GM12878 (cell line): ENCODE data around the gene YWHAH. TPM values are rescaled to one million over a fixed set of nuclear protein-coding genes. Genes with fewer than 3 reads are reported as not detected.

Experiments used
- ATAC-seq: fragments of 200-7000 bp; cut with Tn5 transposase; 3 replicates; pipeline ENCODE4 v1.9.1; 2020; ENCODE audit warnings: mild to moderate bottlenecking, moderate library complexity
- BruUV-seq: library from RNA; stranded (reverse); fragments of 400-500 nt; replicated peaks from 2 replicates; lab custom pipeline; 2021; lab: Mats Ljungman, UMichigan
- CTCF ChIA-PET: fragments of 300-600 bp; sonication (Branson Sonifier 250); formaldehyde crosslinking; extraction: SDS; loops from one replicate; lab custom pipeline; 2021; ENCODE audit warnings: inconsistent platforms; lab: Yijun Ruan, JAX
- POLR2A ChIA-PET: fragments of 350-600 bp; formaldehyde crosslinking; extraction: SDS; loops from one replicate; lab custom pipeline; 2021; ENCODE audit warnings: inconsistent platforms; lab: Charles Lee
- RAD21 ChIA-PET: fragments of 300-600 bp; sonication (Branson Sonifier 250); formaldehyde crosslinking; loops from one replicate; lab custom pipeline; 2023; ENCODE audit warnings: antibody characterized with exemption; ENCODE audit not compliant: unreplicated experiment; lab: Charles Lee
- SMC1A ChIA-PET: fragments of 300-600 bp; sonication (Branson Sonifier 250); formaldehyde crosslinking; loops from one replicate; lab custom pipeline; 2023; ENCODE audit not compliant: unreplicated experiment, uncharacterized antibody; lab: Charles Lee
- DNase-seq: peaks from one replicate; pipeline ENCODE4 v3.0.0-alpha.2; 2011; ENCODE audit warnings: low read depth, low spot score
- FAIRE-seq: peaks from 3 replicates; lab custom pipeline; 2011; peaks lifted over from hg19 to GRCh38; lab: Jason Lieb, UNC
- H2AFZ ChIP-seq: 2 replicates; pipeline ENCODE4 v1.6.0; 2011; ENCODE audit warnings: low read depth, low read length, control low read depth; ENCODE audit not compliant: control insufficient read depth
- H3K27ac ChIP-seq: 2 replicates; pipeline ENCODE4 v1.5.1; 2011; ENCODE audit warnings: control low read depth; ENCODE audit not compliant: control insufficient read depth, insufficient read depth
- H3K27me3 ChIP-seq, 2 experiments: replicated peaks in 1 of 2; 2 replicates each; pipeline versions ENCODE4 v1.6.0 to v1.6.1; 2011; ENCODE audit warnings: low read length in 1 of 2; ENCODE audit not compliant: control insufficient read depth in 2 of 2, insufficient read depth in 2 of 2
- H3K36me3 ChIP-seq, 2 experiments: 2 replicates each; pipeline ENCODE4 v1.5.1; 2011; ENCODE audit warnings: low read length in 1 of 2; ENCODE audit not compliant: control insufficient read depth in 2 of 2, insufficient read depth in 2 of 2
- H3K4me1 ChIP-seq: 2 replicates; pipeline ENCODE4 v1.6.1; 2011; ENCODE audit warnings: mild to moderate bottlenecking, low read length, moderate library complexity, mixed read lengths; ENCODE audit not compliant: control insufficient read depth, insufficient read depth
- H3K4me2 ChIP-seq: 2 replicates; pipeline ENCODE4 v1.6.0; 2011; ENCODE audit warnings: control low read depth; ENCODE audit not compliant: control insufficient read depth, insufficient read depth
- H3K4me3 ChIP-seq: fragments of 200-600 bp; sonication (generic); 2 replicates; pipeline ENCODE4 v1.5.1; 2016
- H3K79me2 ChIP-seq: 2 replicates; pipeline ENCODE4 v1.6.0; 2011; ENCODE audit warnings: low read length; ENCODE audit not compliant: control insufficient read depth, insufficient read depth
- H3K9ac ChIP-seq: 2 replicates; pipeline ENCODE4 v1.8.0; 2011; ENCODE audit warnings: low read length, control low read depth, mixed read lengths; ENCODE audit not compliant: control insufficient read depth, insufficient read depth
- H3K9me3 ChIP-seq: replicated peaks from 3 replicates; pipeline ENCODE4 v1.5.1; 2011; ENCODE audit warnings: mild to moderate bottlenecking, low read length; ENCODE audit not compliant: control insufficient read depth, insufficient read depth
- H4K20me1 ChIP-seq: 2 replicates; pipeline ENCODE4 v1.6.0; 2011; ENCODE audit not compliant: control insufficient read depth, insufficient read depth
- CBX5 ChIP-seq: sonication (generic); IDR thresholded peaks from 2 replicates; pipeline ENCODE4 v1.6.1; 2016; ENCODE audit warnings: low read depth, moderate library complexity, mild to moderate bottlenecking, inconsistent platforms
- CEBPB ChIP-seq, 2 experiments: fragments of 150-350 bp in 1 of 2; IDR thresholded peaks; 2 replicates each; pipeline ENCODE4 v1.6.1; 2012 to 2014; ENCODE audit warnings: low read depth in 2 of 2, low read length in 2 of 2, borderline replicate concordance in 1 of 2, inconsistent platforms in 1 of 2
- MEF2B ChIP-seq: fragments of 450-650 bp; IDR thresholded peaks from 2 replicates; pipeline ENCODE4 v1.6.1; 2018; ENCODE audit warnings: mild to moderate bottlenecking, moderate library complexity; ENCODE audit not compliant: partially characterized antibody, poor library complexity, severe bottlenecking
- MTA3 ChIP-seq: IDR thresholded peaks from 2 replicates; pipeline ENCODE4 v1.6.1; 2012; ENCODE audit warnings: low read length, inconsistent platforms, borderline replicate concordance
- NBN ChIP-seq: fragments of 450-650 bp; IDR thresholded peaks from 2 replicates; pipeline ENCODE4 v1.6.1; 2016
- NFXL1 ChIP-seq: fragments of 450-650 bp; IDR thresholded peaks from 2 replicates; pipeline ENCODE4 v1.6.1; 2017; ENCODE audit warnings: antibody characterized with exemption, mild to moderate bottlenecking, borderline replicate concordance
- PAX5 ChIP-seq: IDR thresholded peaks from 2 replicates; pipeline ENCODE4 v1.6.1; 2011; ENCODE audit warnings: low read depth, low read length, borderline replicate concordance
- PML ChIP-seq: IDR thresholded peaks from 2 replicates; pipeline ENCODE4 v1.6.1; 2012; ENCODE audit warnings: low read length, inconsistent platforms
- POLR2A ChIP-seq: IDR thresholded peaks from 2 replicates; pipeline ENCODE4 v1.6.1; 2011; ENCODE audit warnings: low read depth, mild to moderate bottlenecking, low read length
- POLR2AphosphoS2 ChIP-seq: IDR thresholded peaks from 2 replicates; pipeline ENCODE4 v1.6.1; 2011; ENCODE audit warnings: low read depth, mild to moderate bottlenecking, low read length, improper control_type of control experiment, moderate library complexity
- POLR2AphosphoS5 ChIP-seq: IDR thresholded peaks from 2 replicates; pipeline ENCODE4 v1.6.1; 2011; ENCODE audit warnings: mild to moderate bottlenecking, low read length, inconsistent platforms
- RBBP5 ChIP-seq: fragments of 200-600 bp; sonication (generic); conservative IDR thresholded peaks from 2 replicates; pipeline ENCODE4 v1.6.1; 2016
- RUNX3 ChIP-seq: IDR thresholded peaks from 2 replicates; pipeline ENCODE4 v1.6.1; 2012; ENCODE audit warnings: low read length, inconsistent platforms
- SMAD1 ChIP-seq: fragments of 450-650 bp; IDR thresholded peaks from 2 replicates; pipeline ENCODE4 v1.6.1; 2018; ENCODE audit warnings: mild to moderate bottlenecking, low read depth; ENCODE audit not compliant: partially characterized antibody
- SREBF1 ChIP-seq: IDR thresholded peaks from 2 replicates; pipeline ENCODE4 v1.6.1; 2012; ENCODE audit warnings: mild to moderate bottlenecking, low read length
- STAT3 ChIP-seq: IDR thresholded peaks from 2 replicates; pipeline ENCODE4 v1.6.1; 2011; ENCODE audit warnings: low read depth, low read length, improper control_type of control experiment
- WGBS: methylation state at CpG from one replicate; pipeline ENCODE4 v1.1.6; 2016; ENCODE audit warnings: low lambda C conversion rate; ENCODE audit not compliant: insufficient replicate concordance, insufficient coverage; ENCODE audit errors: missing lambda C conversion rate; 5-methylcytosine and 5-hydroxymethylcytosine counted together
- in situ Hi-C: fragments of 300-500 bp; cut with MboI; formaldehyde crosslinking; loops from 9 replicates; pipeline ENCODE4 v1.14.3; 2018; ENCODE audit warnings: mixed read lengths
- intact Hi-C: fragments of 100-400 bp; cut with micrococcal nuclease; formaldehyde crosslinking; loops from one replicate; pipeline ENCODE4 v1.14.2; 2022; ENCODE audit not compliant: unreplicated experiment
- polyA plus RNA-seq, 11 experiments: library from polyadenylated mRNA; depleted of rRNA in 4 of 11; unstranded in 6 of 11; stranded (reverse) in 5 of 11; fragments of >200 nt; fragmentation: Nextera tagmentation in 4 of 11; fragmentation: Illumina TruSeq in 1 of 11; extraction: Ambion mirVana in 4 of 11; extraction: Trizol in 1 of 11; gene quantifications; 1 replicate in 1 of 11; 2 replicates in 10 of 11; pipeline versions ENCODE4 v1.2.1 to v1.2.3, GENCODE V29; 2011 to 2016; ENCODE audit warnings: inconsistent platforms in 2 of 11, missing spikeins in 2 of 11, low read depth in 1 of 11
- total RNA-seq, 4 experiments: library from RNA; depleted of rRNA in 3 of 4; stranded (reverse); fragments of >200 nt in 3 of 4; fragmentation: Illumina TruSeq in 1 of 4; extraction: Trizol in 1 of 4; gene quantifications; 2 replicates each; pipeline versions ENCODE4 v1.2.1 to v1.2.3, GENCODE V29; 2013 to 2021
- TF ChIP-seq, protein P1 (sequence below): IDR thresholded peaks from 2 replicates; pipeline ENCODE4 v1.6.1; 2012; ENCODE audit warnings: low read depth, low read length, improper control_type of control experiment
- TF ChIP-seq, protein P2 (sequence below): IDR thresholded peaks from 2 replicates; pipeline ENCODE4 v1.6.1; 2011; ENCODE audit warnings: low read depth, low read length, improper control_type of control experiment, borderline replicate concordance

Gene YWHAH
- total and polyA plus RNA-seq, 10 of the 15 experiments (the other 5 are each of a cell fraction or from before 2014, with no cell fraction given), result 34.2 to 197 (median 115) TPM

- no peak for TF ChIP-seq NBN
- no peak for TF ChIP-seq STAT3
- TF ChIP-seq RBBP5, result no peak
- no peak for TF ChIP-seq POLR2A
- TF ChIP-seq PAX5, result no peak
- no peak for TF ChIP-seq PML
- no peak for TF ChIP-seq CEBPB (IDR thresholded peaks at IDR 0.05; ENCODE audit: borderline replicate concordance in 1 of 2, low read depth in 2 of 2, low read length in 2 of 2)
- TF ChIP-seq MTA3, result no peak
- no peak for TF ChIP-seq SMAD1
- TF ChIP-seq, all 136 proteins: peak for 0
- SMC1A ChIA-PET, result no interaction called here
- 2% methylated on average over 5 of the region's 5 CpGs for WGBS
- no TSS peak for BruUV-seq
- intact Hi-C loops, result no loop called here
- no peak overlapping the region for H3K9ac ChIP-seq
- CTCF ChIA-PET, result no interaction called here
- in situ Hi-C loops, result no loop called here
- H3K4me1 ChIP-seq, result no peaks in the 10 kb centered on the region
- H3K9me3 ChIP-seq, result no peaks in the 10 kb centered on the region
- no peaks in the 10 kb centered on the region for H4K20me1 ChIP-seq
- H2AFZ ChIP-seq, result no peak overlapping the region
- ATAC-seq (no peak), DNase-seq (no peak), FAIRE-seq (no peak)
- H3K4me2 ChIP-seq, result no peak overlapping the region
- H3K79me2 ChIP-seq, result no peaks in the 10 kb centered on the region
- no peaks in the 10 kb centered on the region for H3K36me3 ChIP-seq
- peaks cover 0 to 2% of the 10 kb centered on the region in 2 experiments; a peak in 1 of 4 replicates for H3K27me3 ChIP-seq
- RAD21 ChIA-PET, result no interaction called here
- POLR2A ChIA-PET, result no interaction called here
- H3K27ac ChIP-seq, result no peak overlapping the region
- H3K4me3 ChIP-seq, result no peak overlapping the region
These were observed 11.5 kb upstream of the YWHAH start for GRCh38 chr22:31932863-31933262.

DNA sequence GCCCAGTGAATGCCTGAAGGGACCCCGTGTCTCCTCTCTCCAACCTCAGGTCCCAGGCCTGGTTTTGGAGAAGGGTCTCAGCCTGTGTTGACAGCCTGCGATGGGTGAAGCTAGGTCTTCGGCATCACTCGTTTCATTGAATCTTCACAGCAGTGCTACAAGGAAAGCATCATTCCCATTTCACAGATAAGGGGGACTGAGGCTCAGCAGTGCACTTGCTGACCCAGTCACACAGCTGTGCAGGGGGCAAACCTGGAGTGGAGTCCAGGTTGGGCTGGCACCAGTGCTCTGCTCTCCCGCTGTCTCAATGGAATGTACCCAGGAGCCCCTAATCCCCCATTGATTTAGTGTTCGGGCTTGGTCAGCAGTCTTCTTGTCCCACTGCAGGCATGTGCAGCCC, 10.9 kb upstream of the YWHAH start:
- intact Hi-C loops, result no loop called here
- ChIA-PET RAD21 (no interaction called here), CTCF (no interaction called here), SMC1A (no interaction called here), POLR2A (no interaction called here)
- H3K9me3 ChIP-seq, result no peaks in the 10 kb centered on the region
- no peak overlapping the region for H3K4me3 ChIP-seq
- H3K36me3 ChIP-seq, result no peaks in the 10 kb centered on the region
- H3K4me2 ChIP-seq, result no peak overlapping the region
- no peaks in the 10 kb centered on the region for H3K4me1 ChIP-seq
- no TSS peak for BruUV-seq
- no peak overlapping the region for H3K27ac ChIP-seq
- DNase-seq (no peak), ATAC-seq (no peak), FAIRE-seq (no peak)
- in situ Hi-C loops, result no loop called here
- peaks cover 0 to 2% of the 10 kb centered on the region in 2 experiments; a peak in 1 of 4 replicates for H3K27me3 ChIP-seq
- no peaks in the 10 kb centered on the region for H4K20me1 ChIP-seq
- H3K79me2 ChIP-seq, result no peaks in the 10 kb centered on the region
- H2AFZ ChIP-seq, result no peak overlapping the region
- no peak overlapping the region for H3K9ac ChIP-seq
- 66% methylated on average over 6 of the region's 6 CpGs for WGBS
- no peak for TF ChIP-seq POLR2AphosphoS5
- no peak for TF ChIP-seq NFXL1
- TF ChIP-seq, protein P1, sequence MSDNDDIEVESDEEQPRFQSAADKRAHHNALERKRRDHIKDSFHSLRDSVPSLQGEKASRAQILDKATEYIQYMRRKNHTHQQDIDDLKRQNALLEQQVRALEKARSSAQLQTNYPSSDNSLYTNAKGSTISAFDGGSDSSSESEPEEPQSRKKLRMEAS, result no peak
- no peak for TF ChIP-seq NBN
- no peak for TF ChIP-seq CBX5
- TF ChIP-seq MEF2B, result no peak
- TF ChIP-seq SREBF1, result no peak
- TF ChIP-seq POLR2AphosphoS2, result no peak
- no peak for TF ChIP-seq RUNX3
- TF ChIP-seq, protein P2, sequence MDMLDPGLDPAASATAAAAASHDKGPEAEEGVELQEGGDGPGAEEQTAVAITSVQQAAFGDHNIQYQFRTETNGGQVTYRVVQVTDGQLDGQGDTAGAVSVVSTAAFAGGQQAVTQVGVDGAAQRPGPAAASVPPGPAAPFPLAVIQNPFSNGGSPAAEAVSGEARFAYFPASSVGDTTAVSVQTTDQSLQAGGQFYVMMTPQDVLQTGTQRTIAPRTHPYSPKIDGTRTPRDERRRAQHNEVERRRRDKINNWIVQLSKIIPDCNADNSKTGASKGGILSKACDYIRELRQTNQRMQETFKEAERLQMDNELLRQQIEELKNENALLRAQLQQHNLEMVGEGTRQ, result no peak
